ENCODE measurements around the gene NKG7.

NKG7 gene

DNA sequence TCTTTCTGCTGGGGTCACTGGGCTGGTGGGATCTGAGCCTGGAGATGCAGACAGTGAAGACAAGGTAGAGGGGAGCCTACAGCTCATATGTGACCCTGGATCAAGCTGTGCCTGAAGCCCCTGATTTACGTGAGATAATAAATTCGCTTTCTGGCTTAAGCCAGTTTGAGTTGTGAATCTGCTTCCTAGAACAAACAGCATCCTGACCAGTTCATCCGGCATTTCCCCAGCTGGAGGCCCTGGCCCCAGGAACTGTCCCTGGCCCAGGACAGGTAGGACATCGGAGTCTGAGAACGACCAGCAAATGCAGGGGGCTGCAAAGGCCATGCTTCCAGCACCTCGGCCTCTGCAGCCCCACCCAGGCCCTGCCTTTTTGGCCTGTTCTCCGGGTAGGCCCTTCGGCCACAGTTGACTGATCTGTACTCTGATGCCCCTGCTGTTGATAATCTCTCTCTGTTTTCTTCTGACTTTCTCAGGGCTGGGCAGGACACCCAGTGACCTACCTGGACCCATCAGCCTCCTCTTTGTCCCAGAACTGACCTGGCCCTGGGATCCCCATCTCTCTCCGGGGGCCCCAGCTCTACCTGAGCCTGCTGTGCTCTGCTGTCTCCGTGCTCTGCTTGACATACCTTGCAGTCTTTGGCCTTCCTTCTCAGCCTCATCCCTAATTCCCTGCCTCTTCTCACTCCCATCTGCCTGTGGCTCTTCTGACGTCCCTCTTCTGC is 21.0 kb downstream of the NKG7 start:
- peaks cover 21% of the 10 kb centered on the region for H3K36me3 ChIP-seq (ENCODE audit: control insufficient read depth, insufficient read depth, low read length)
- no peak for DNase-seq (ENCODE audit: extremely low read depth, insufficient read length)
- TF ChIP-seq, protein P1, sequence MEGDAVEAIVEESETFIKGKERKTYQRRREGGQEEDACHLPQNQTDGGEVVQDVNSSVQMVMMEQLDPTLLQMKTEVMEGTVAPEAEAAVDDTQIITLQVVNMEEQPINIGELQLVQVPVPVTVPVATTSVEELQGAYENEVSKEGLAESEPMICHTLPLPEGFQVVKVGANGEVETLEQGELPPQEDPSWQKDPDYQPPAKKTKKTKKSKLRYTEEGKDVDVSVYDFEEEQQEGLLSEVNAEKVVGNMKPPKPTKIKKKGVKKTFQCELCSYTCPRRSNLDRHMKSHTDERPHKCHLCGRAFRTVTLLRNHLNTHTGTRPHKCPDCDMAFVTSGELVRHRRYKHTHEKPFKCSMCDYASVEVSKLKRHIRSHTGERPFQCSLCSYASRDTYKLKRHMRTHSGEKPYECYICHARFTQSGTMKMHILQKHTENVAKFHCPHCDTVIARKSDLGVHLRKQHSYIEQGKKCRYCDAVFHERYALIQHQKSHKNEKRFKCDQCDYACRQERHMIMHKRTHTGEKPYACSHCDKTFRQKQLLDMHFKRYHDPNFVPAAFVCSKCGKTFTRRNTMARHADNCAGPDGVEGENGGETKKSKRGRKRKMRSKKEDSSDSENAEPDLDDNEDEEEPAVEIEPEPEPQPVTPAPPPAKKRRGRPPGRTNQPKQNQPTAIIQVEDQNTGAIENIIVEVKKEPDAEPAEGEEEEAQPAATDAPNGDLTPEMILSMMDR (IDR thresholded peaks at IDR 0.05; ENCODE audit: insufficient read depth, low read length, poor library complexity, severe bottlenecking): no peak

DNA sequence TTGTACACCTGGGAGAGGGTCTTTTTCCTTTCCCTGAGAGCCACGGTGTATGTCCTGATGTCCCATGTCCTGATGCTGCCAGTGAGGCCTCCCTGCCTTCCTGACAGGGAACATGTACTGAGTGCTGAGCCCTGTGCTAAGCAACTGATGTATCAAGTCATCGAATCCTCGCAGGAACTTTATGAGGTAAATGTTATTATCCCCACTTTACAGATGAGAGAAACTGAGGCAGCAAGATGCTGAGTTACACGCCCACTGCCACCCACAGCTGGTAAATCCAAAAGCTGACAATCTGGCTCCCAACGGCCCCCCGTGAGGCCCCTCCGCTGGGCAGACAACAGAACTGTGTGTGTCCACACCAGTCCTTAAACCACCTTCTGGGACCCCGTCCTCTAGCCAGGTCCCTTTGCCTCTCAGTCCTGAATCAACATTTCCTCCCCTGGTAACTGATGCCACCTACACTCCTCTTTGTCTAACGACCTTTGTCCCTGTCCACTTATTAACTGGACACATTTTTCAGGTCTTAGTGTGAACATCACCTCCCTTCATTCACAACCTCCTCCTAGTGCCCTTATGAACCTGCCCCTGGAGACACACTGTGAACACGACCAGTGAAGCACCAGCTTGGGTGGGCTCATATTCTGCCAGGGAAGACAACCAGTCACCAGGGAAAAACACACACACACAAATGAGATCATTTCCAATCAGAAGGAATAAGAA is 25.1 kb downstream of the NKG7 start:
- H3K27me3 ChIP-seq (replicated peaks; ENCODE audit: control insufficient read depth, insufficient read depth, low read length): no peaks in the 10 kb centered on the region
- TF ChIP-seq, protein P1 (IDR thresholded peaks at IDR 0.05; ENCODE audit: insufficient read depth, low read length, poor library complexity, severe bottlenecking): no peak
- no peak overlapping the region for H3K4me3 ChIP-seq (replicated peaks; ENCODE audit: low read depth, low read length)
- DNase-seq (ENCODE audit: extremely low read depth, insufficient read length): no peak
- H3K36me3 ChIP-seq (ENCODE audit: control insufficient read depth, insufficient read depth, low read length): peaks cover 22% of the 10 kb centered on the region

More for the DNA sequence above, 21.0 kb downstream of the NKG7 start:
- H3K4me3 ChIP-seq (replicated peaks; ENCODE audit: low read depth, low read length): no peak overlapping the region
- H3K27me3 ChIP-seq (replicated peaks; ENCODE audit: control insufficient read depth, insufficient read depth, low read length): no peaks in the 10 kb centered on the region

GRCh38 chr19:51346742-51347141 is 25.7 kb downstream of the NKG7 start:
- DNase-seq (ENCODE audit: extremely low read depth, insufficient read length): no peak
- TF ChIP-seq, protein P1 (IDR thresholded peaks at IDR 0.05; ENCODE audit: insufficient read depth, low read length, poor library complexity, severe bottlenecking): no peak
- H3K36me3 ChIP-seq (ENCODE audit: control insufficient read depth, insufficient read depth, low read length): peaks cover 22% of the 10 kb centered on the region
- H3K27me3 ChIP-seq (replicated peaks; ENCODE audit: control insufficient read depth, insufficient read depth, low read length): no peaks in the 10 kb centered on the region
- H3K4me3 ChIP-seq (replicated peaks; ENCODE audit: low read depth, low read length): no peak overlapping the region

- no peak overlapping the region for H3K4me3 ChIP-seq (replicated peaks; ENCODE audit: low read depth, low read length)
- no peak for DNase-seq (ENCODE audit: extremely low read depth, insufficient read length)
- peaks cover 12% of the 10 kb centered on the region for H3K36me3 ChIP-seq (ENCODE audit: control insufficient read depth, insufficient read depth, low read length)
- TF ChIP-seq, protein P1 (IDR thresholded peaks at IDR 0.05; ENCODE audit: insufficient read depth, low read length, poor library complexity, severe bottlenecking): no peak
- no peaks in the 10 kb centered on the region for H3K27me3 ChIP-seq (replicated peaks; ENCODE audit: control insufficient read depth, insufficient read depth, low read length)
Measured at GRCh38 chr19:51345076-51345620, 27.3 kb downstream of the NKG7 start.

DNA sequence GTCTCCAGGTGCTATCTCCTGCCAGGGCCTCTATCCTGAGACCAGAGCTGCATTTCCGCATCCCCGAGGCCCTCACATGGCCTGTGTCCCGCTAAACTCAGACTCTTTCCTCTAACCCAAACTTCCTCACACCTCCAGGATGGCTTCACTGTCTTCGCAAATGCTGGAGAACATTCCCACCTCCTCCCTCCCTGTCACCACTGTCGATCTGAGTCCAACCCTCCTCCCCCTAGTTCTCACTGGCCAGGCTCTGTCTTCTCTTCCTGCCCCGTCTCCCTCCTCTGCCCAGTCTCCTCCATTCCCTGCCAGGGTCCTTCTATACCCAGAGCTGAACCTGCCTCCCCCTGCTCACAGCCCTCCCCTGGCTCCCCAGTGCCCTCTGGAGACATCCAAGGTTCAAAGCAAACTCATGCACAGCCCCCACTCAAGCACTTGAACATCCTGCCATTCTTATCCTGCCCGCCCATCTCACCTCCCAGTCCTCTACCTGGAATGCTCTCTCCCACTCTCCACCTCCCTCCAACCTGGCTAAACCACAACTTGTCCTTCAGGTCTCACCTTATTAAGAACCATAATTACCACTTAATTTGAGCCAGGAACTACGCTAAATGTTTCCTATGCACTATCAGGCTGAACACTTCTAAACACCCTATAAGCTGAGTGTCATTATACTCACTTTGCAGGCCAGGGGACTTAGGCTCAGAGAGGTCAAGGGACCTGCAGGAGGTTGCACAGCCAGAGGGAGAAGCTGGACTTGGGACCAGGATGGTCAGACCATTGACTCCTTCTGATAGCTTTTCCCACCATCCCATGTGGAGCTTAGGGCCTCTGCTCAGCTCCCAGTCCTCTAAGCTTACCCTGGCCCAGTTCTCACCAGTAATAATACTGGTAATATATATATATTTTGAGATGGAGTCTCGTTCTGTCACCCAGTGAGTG is 29.6 kb downstream of the NKG7 start:
- TF ChIP-seq, protein P1 (IDR thresholded peaks at IDR 0.05; ENCODE audit: insufficient read depth, low read length, poor library complexity, severe bottlenecking): no peak
- H3K4me3 ChIP-seq (replicated peaks; ENCODE audit: low read depth, low read length): no peak overlapping the region
- peaks cover 9% of the 10 kb centered on the region for H3K36me3 ChIP-seq (ENCODE audit: control insufficient read depth, insufficient read depth, low read length)
- H3K27me3 ChIP-seq (replicated peaks; ENCODE audit: control insufficient read depth, insufficient read depth, low read length): no peaks in the 10 kb centered on the region
- no peak for DNase-seq (ENCODE audit: extremely low read depth, insufficient read length)
